KMS-11 (cell line): Measurements from ENCODE around the gene CCDC181.

Experiments used
- H2AFZ ChIP-seq: fragments of 200-600 bp; sonication (generic); 2 replicates; pipeline ENCODE4 v1.6.1; 2016; ENCODE audit warnings: antibody characterized with exemption, mixed run types, low read depth
- H3K27ac ChIP-seq: fragments of 200-600 bp; sonication (generic); 2 replicates; pipeline ENCODE4 v1.6.1; 2016; ENCODE audit warnings: mild to moderate bottlenecking, mixed run types
- H3K27me3 ChIP-seq: fragments of 200-600 bp; sonication (generic); 2 replicates; pipeline ENCODE4 v1.6.1; 2017; ENCODE audit warnings: mild to moderate bottlenecking, low read depth, mixed run types, moderate library complexity; ENCODE audit not compliant: insufficient read depth
- H3K36me3 ChIP-seq: fragments of 200-600 bp; sonication (generic); 2 replicates; pipeline ENCODE4 v1.6.1; 2017; ENCODE audit warnings: mild to moderate bottlenecking, mixed run types; ENCODE audit not compliant: insufficient read depth
- H3K4me1 ChIP-seq: fragments of 200-600 bp; sonication (generic); 2 replicates; pipeline ENCODE4 v1.6.1; 2016; ENCODE audit warnings: mild to moderate bottlenecking, low read depth, mixed run types; ENCODE audit not compliant: poor library complexity, severe bottlenecking
- H3K4me2 ChIP-seq: fragments of 200-600 bp; sonication (generic); 2 replicates; pipeline ENCODE4 v1.7.0; 2016; ENCODE audit warnings: mild to moderate bottlenecking, mixed run types
- H3K4me3 ChIP-seq: fragments of 200-600 bp; sonication (generic); IDR thresholded peaks from 2 replicates; pipeline ENCODE4 v1.6.1; 2017; ENCODE audit warnings: low read depth, low read length, mixed read lengths; ENCODE audit not compliant: insufficient read depth
- H3K79me2 ChIP-seq: fragments of 200-600 bp; sonication (generic); 2 replicates; pipeline ENCODE4 v1.6.1; 2016; ENCODE audit warnings: low read depth, mixed run types; ENCODE audit not compliant: insufficient read depth
- H3K9ac ChIP-seq: fragments of 200-600 bp; sonication (generic); 2 replicates; pipeline ENCODE4 v1.6.1; 2016; ENCODE audit warnings: mild to moderate bottlenecking, mixed run types
- H4K20me1 ChIP-seq: fragments of 200-600 bp; sonication (generic); 2 replicates; pipeline ENCODE4 v1.6.1; 2016; ENCODE audit warnings: mild to moderate bottlenecking, mixed run types; ENCODE audit not compliant: insufficient read depth
- CTCF ChIP-seq: fragments of 200-600 bp; sonication (generic); conservative IDR thresholded peaks from 2 replicates; pipeline ENCODE4 v1.6.1; 2017; ENCODE audit warnings: low read depth, mild to moderate bottlenecking, antibody characterized with exemption, low read length, moderate library complexity, mixed read lengths

Gene CCDC181

GRCh38 chr1:169472738-169473137, 45.5 kb upstream of the CCDC181 start:
- Histone ChIP-seq H3K4me1 (peaks cover 3% of the 10 kb centered on the region), H3K27me3 (no peaks in the 10 kb centered on the region), H3K9ac (no peak overlapping the region), H3K4me2 (no peak overlapping the region), H3K27ac (no peak overlapping the region), H4K20me1 (no peaks in the 10 kb centered on the region), H3K36me3 (no peaks in the 10 kb centered on the region), H3K79me2 (no peaks in the 10 kb centered on the region), H3K4me3 (no peak overlapping the region), H2AFZ (no peak overlapping the region)
- no peak for TF ChIP-seq CTCF

GRCh38 chr1:169468982-169469381, 41.7 kb upstream of the CCDC181 start:
- no peak overlapping the region for H3K4me2 ChIP-seq
- no peaks in the 10 kb centered on the region for H4K20me1 ChIP-seq
- no peaks in the 10 kb centered on the region for H3K79me2 ChIP-seq
- no peak overlapping the region for H3K4me3 ChIP-seq
- H3K27me3 ChIP-seq = no peaks in the 10 kb centered on the region
- TF ChIP-seq CTCF = no peak
- no peak overlapping the region for H3K27ac ChIP-seq
- H2AFZ ChIP-seq = no peak overlapping the region
- no peaks in the 10 kb centered on the region for H3K4me1 ChIP-seq
- H3K36me3 ChIP-seq = no peaks in the 10 kb centered on the region
- no peak overlapping the region for H3K9ac ChIP-seq

GRCh38 chr1:169466259-169467230, 39.3 kb upstream of the CCDC181 start:
- Histone ChIP-seq H3K4me3 (no peak overlapping the region), H3K4me2 (no peak overlapping the region), H4K20me1 (no peaks in the 10 kb centered on the region), H3K79me2 (no peaks in the 10 kb centered on the region), H3K27ac (no peak overlapping the region), H3K36me3 (no peaks in the 10 kb centered on the region), H2AFZ (no peak overlapping the region), H3K4me1 (no peaks in the 10 kb centered on the region), H3K9ac (no peak overlapping the region), H3K27me3 (no peaks in the 10 kb centered on the region)
- peak; percentile 41 for TF ChIP-seq CTCF

GRCh38 chr1:169465281-169465680, 38.0 kb upstream of the CCDC181 start:
- no peak for TF ChIP-seq CTCF
- H3K27ac ChIP-seq = no peak overlapping the region
- H3K36me3 ChIP-seq = no peaks in the 10 kb centered on the region
- H2AFZ ChIP-seq = no peak overlapping the region
- H4K20me1 ChIP-seq = no peaks in the 10 kb centered on the region
- no peak overlapping the region for H3K4me3 ChIP-seq
- H3K27me3 ChIP-seq = no peaks in the 10 kb centered on the region
- H3K4me2 ChIP-seq = no peak overlapping the region
- no peaks in the 10 kb centered on the region for H3K4me1 ChIP-seq
- no peak overlapping the region for H3K9ac ChIP-seq
- H3K79me2 ChIP-seq = no peaks in the 10 kb centered on the region
